PC-3 (cell line): ENCODE results near the gene RABL6. TPM values are rescaled to one million over a fixed set of nuclear protein-coding genes. Genes with fewer than 3 reads are reported as not detected.

Source experiments
- ATAC-seq: fragments of 200-7000 bp; cut with Tn5 transposase; 2 replicates; pipeline ENCODE4 v1.9.1; 2020; ENCODE audit warnings: mild to moderate bottlenecking, moderate library complexity
- Bru-seq: library from RNA; stranded (reverse); fragments of 400-500 nt; gene quantifications from one replicate; lab custom pipeline; 2021; lab: Mats Ljungman, UMichigan
- BruChase-seq, 2 experiments: library from RNA; stranded (reverse); fragments of 400-500 nt; gene quantifications; one replicate each; lab custom pipeline; 2021; lab: Mats Ljungman, UMichigan
- BruUV-seq: library from RNA; stranded (reverse); fragments of 400-500 nt; replicated peaks from 2 replicates; lab custom pipeline; 2021; lab: Mats Ljungman, UMichigan
- CTCF ChIA-PET: fragments of 300-600 bp; sonication (Branson Sonifier 250); formaldehyde crosslinking; loops from one replicate; lab custom pipeline; 2022; ENCODE audit warnings: antibody characterized with exemption; lab: Charles Lee
- POLR2A ChIA-PET: fragments of 300-600 bp; sonication (Branson Sonifier 250); formaldehyde crosslinking; loops from one replicate; lab custom pipeline; 2022; ENCODE audit warnings: antibody characterized with exemption; ENCODE audit not compliant: unreplicated experiment; lab: Charles Lee
- DNase-seq: peaks from one replicate; pipeline ENCODE4 v3.0.0-alpha.2; 2015
- H2AFZ ChIP-seq: fragments of 300-600 bp; sonication (generic); 2 replicates; pipeline ENCODE4 v1.6.0; 2016; ENCODE audit warnings: antibody characterized with exemption, low read length
- H3F3A ChIP-seq: fragments of 300-600 bp; sonication (generic); one replicate; pipeline ENCODE4 v1.6.0; 2017; ENCODE audit warnings: antibody characterized with exemption, low read length, control low read depth, mild to moderate bottlenecking; ENCODE audit not compliant: unreplicated experiment
- H3K27ac ChIP-seq: fragments of 300-600 bp; sonication (generic); 2 replicates; pipeline ENCODE4 v1.5.1; 2016; ENCODE audit warnings: mild to moderate bottlenecking, low read length
- H3K27me3 ChIP-seq: fragments of 300-600 bp; sonication (generic); 2 replicates; pipeline ENCODE4 v1.6.1; 2016; ENCODE audit warnings: low read length, mixed read lengths
- H3K36me3 ChIP-seq: fragments of 300-600 bp; sonication (generic); 2 replicates; pipeline ENCODE4 v1.6.1; 2016; ENCODE audit warnings: low read depth, mixed run types, low read length, mixed read lengths
- H3K4me1 ChIP-seq: fragments of 300-600 bp; sonication (generic); 2 replicates; pipeline ENCODE4 v1.5.1; 2016; ENCODE audit warnings: low read length; ENCODE audit not compliant: insufficient read depth
- H3K4me2 ChIP-seq: fragments of 300-600 bp; sonication (generic); 2 replicates; pipeline ENCODE4 v1.6.0; 2016; ENCODE audit warnings: low read length
- H3K4me3 ChIP-seq: fragments of 300-600 bp; sonication (generic); 2 replicates; pipeline ENCODE4 v1.5.1; 2016; ENCODE audit warnings: mild to moderate bottlenecking, low read length, mixed read lengths
- H3K79me2 ChIP-seq: fragments of 300-600 bp; sonication (generic); 2 replicates; pipeline ENCODE4 v1.6.1; 2017; ENCODE audit warnings: low read length, mixed read lengths
- H3K9ac ChIP-seq: fragments of 300-600 bp; sonication (generic); 2 replicates; pipeline ENCODE4 v1.6.0; 2016; ENCODE audit warnings: mild to moderate bottlenecking, low read length
- H3K9me2 ChIP-seq: fragments of 300-600 bp; sonication (generic); replicated peaks from 2 replicates; pipeline ENCODE4 v1.6.1; 2016; ENCODE audit warnings: mixed run types, low read length, mixed read lengths
- H3K9me3 ChIP-seq: fragments of 300-600 bp; sonication (generic); 2 replicates; pipeline ENCODE4 v1.6.1; 2016; ENCODE audit warnings: low read length, mixed read lengths
- H4K20me1 ChIP-seq: fragments of 300-600 bp; sonication (generic); 2 replicates; pipeline ENCODE4 v1.6.1; 2016; ENCODE audit warnings: low read length, mixed read lengths
- CTCF ChIP-seq: fragments of 300-600 bp; sonication (generic); conservative IDR thresholded peaks from 2 replicates; pipeline ENCODE4 v1.5.1; 2017; ENCODE audit warnings: antibody characterized with exemption, low read depth, mild to moderate bottlenecking, low read length
- EZH2 ChIP-seq: fragments of 300-600 bp; sonication (generic); IDR thresholded peaks from one replicate; pipeline ENCODE4 v1.6.1; 2017; ENCODE audit warnings: antibody characterized with exemption, mild to moderate bottlenecking, low read length; ENCODE audit not compliant: unreplicated experiment
- EZH2phosphoT487 ChIP-seq: fragments of 300-600 bp; sonication (generic); IDR thresholded peaks from 2 replicates; pipeline ENCODE4 v1.6.1; 2018; ENCODE audit warnings: mild to moderate bottlenecking, antibody characterized with exemption, low read length, borderline replicate concordance
- intact Hi-C: fragments of 100-400 bp; cut with micrococcal nuclease; formaldehyde crosslinking; loops from 2 replicates; pipeline ENCODE4 v1.9.0; 2023
- long read RNA-seq: library from polyadenylated mRNA; unstranded; transcript quantifications from one replicate; pipeline ENCODE4 v2.0.0, GENCODE V29; 2021; ENCODE audit not compliant: unreplicated experiment
- total RNA-seq: library from RNA; depleted of rRNA; stranded (reverse); fragments of >200 nt; gene quantifications from 2 replicates; pipeline ENCODE4 v1.2.3, GENCODE V29; 2014; rRNA removed

Gene RABL6, protein sequence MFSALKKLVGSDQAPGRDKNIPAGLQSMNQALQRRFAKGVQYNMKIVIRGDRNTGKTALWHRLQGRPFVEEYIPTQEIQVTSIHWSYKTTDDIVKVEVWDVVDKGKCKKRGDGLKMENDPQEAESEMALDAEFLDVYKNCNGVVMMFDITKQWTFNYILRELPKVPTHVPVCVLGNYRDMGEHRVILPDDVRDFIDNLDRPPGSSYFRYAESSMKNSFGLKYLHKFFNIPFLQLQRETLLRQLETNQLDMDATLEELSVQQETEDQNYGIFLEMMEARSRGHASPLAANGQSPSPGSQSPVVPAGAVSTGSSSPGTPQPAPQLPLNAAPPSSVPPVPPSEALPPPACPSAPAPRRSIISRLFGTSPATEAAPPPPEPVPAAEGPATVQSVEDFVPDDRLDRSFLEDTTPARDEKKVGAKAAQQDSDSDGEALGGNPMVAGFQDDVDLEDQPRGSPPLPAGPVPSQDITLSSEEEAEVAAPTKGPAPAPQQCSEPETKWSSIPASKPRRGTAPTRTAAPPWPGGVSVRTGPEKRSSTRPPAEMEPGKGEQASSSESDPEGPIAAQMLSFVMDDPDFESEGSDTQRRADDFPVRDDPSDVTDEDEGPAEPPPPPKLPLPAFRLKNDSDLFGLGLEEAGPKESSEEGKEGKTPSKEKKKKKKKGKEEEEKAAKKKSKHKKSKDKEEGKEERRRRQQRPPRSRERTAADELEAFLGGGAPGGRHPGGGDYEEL
- 84.3 and 113 TPM in 2 replicates for total RNA-seq
- Bru-seq, nascent RNA = percentile 69 among the genes with signal in this experiment
- percentile 83 among the genes with signal in this experiment for BruChase-seq, experiment 1, labeled RNA remaining after a 6-hour chase
- BruChase-seq, experiment 2, labeled RNA remaining after a 2-hour chase = percentile 77 among the genes with signal in this experiment
- long read RNA-seq, transcript RABL6-205 (6 exons, 3,328 nt) = minor isoform, 5 of 120 reads
- long read RNA-seq, transcript RABL6-201 (15 exons, 3,091 nt) = major isoform, 14 of 120 reads
- long read RNA-seq, partial matches to known transcripts = 72 of 120 reads
- long read RNA-seq, other reads (novel, unspliced or antisense) = 26 of 120 reads

DNA sequence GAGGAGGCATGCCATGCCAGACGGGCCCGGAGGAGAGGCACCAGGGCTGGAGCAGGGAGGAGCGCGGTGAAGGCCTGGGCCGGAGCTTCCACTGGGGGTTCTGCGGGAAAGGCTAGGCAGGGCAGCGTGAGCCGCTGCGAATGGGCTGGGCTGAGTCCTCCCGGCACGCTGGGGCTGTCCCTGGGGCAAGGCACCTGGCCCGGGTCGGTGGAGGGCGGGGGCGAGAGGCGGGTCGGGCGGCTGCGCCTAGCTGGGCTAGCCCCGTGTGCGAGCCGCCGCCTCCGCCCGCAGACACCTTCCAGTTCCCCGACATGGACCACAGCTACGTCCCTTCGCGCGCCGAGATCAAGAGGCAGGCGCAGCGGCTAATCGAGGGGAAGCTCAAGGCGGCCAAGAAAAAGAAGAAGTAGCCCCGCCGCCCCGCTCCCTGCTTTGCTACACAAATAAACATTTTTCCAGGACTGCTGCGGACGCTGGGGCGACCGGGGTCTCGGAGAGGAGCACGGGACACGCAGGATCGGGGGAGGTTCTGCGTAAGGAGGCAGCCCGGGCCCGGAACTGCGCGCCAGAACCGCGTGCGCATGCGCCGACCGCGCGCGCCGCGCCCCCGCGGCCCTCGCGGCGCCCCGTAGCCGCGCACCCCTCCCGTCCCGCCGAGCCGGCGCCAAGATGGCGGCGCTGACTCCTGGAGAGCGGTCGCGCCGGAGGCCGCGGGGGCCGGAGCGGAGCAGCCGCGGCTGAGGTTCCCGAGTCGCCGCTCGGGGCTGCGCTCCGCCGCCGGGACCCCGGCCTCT is at the start of gene RABL6:
Gene RABL6 (plus strand): TSS at position 668 of the 794 bp plus-strand sequence. CDS start 249 bp downstream, outside the sequence.
- Histone ChIP-seq H4K20me1 (peaks cover 7% of the 10 kb centered on the region; the same call in 1 of the 2 replicates), H3K79me2 (peaks cover 58% of the 10 kb centered on the region), H3K4me1 (peaks cover 17% of the 10 kb centered on the region), H3K9ac (peak within 1 kb of the TSS; percentile 91), H3K4me3 (peak within 1 kb of the TSS; percentile 85), H3K4me2 (peak within 1 kb of the TSS; percentile 98), H3F3A (no peaks in the 10 kb centered on the region), H3K27ac (peak within 1 kb of the TSS; percentile 34; the same call in 1 of the 2 replicates), H3K27me3 (no peaks in the 10 kb centered on the region), H3K9me2 (no peaks in the 10 kb centered on the region), H3K36me3 (peaks cover 8% of the 10 kb centered on the region; the same call in 1 of the 2 replicates), H2AFZ (peak within 1 kb of the TSS; percentile 95), H3K9me3 (no peaks in the 10 kb centered on the region)
- TF ChIP-seq CTCF (no peak), EZH2 (no peak), EZH2phosphoT487 (no peak)
- BruUV-seq = TSS peak; percentile 31
- ATAC-seq (peak; percentile 75), DNase-seq (peak; percentile 67)
- POLR2A ChIA-PET = no interaction called here
- CTCF ChIA-PET = interaction anchor here (0.7 kb wide), 1 partner anchor 37 kb away, joined by 3 read pairs; no protein-coding TSS in a partner anchor
- intact Hi-C loops = no loop called here

DNA sequence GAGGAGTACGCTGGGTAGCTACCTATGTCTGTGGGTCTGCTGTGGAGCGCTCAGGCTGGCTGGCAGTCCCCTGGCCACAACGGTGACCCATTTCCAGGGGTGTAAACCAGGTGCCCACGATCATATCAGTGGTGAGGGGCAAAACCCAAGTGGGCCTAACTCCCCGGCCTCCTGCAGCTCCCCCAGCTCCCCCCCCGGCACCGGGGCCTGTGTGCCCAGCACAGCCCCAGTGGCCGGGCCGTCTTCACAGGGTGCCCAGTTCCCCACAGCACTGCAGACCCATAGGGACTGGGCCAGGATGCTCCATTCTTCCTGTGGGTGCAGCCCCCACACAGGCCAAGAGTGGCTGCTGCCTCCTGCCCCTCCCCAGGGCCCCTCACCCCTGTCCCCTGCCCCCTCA is 48.7 kb upstream of the RABL6 start:
- Histone ChIP-seq H4K20me1 (no peaks in the 10 kb centered on the region), H3K27ac (no peak overlapping the region), H3K27me3 (no peaks in the 10 kb centered on the region), H2AFZ (no peak overlapping the region), H3K9me3 (no peaks in the 10 kb centered on the region), H3K79me2 (no peaks in the 10 kb centered on the region), H3K9ac (no peak overlapping the region), H3F3A (no peaks in the 10 kb centered on the region), H3K36me3 (no peaks in the 10 kb centered on the region), H3K9me2 (no peaks in the 10 kb centered on the region), H3K4me2 (no peak overlapping the region), H3K4me1 (no peaks in the 10 kb centered on the region), H3K4me3 (no peak overlapping the region)
- ChIA-PET CTCF (no interaction called here), POLR2A (no interaction called here)
- intact Hi-C loops = no loop called here
- TF ChIP-seq CTCF (no peak), EZH2phosphoT487 (no peak), EZH2 (no peak)
- BruUV-seq = no TSS peak
- no peak for DNase-seq
- no peak for ATAC-seq
